Body of pancreas (tissue), 4 donors: ENCODE measurements around the gene GSE1.

Experiments
- POLR2A ChIP-seq, 3 donors: fragments of 450-650 bp; IDR thresholded peaks; one replicate each; pipeline ENCODE4 v1.6.1; 2016; ENCODE audit warnings: antibody characterized with exemption in 3 of 3, mild to moderate bottlenecking in 2 of 3
- TF ChIP-seq, protein P1 (sequence below), 7 experiments: fragments of 450-650 bp in 4 of 7; fragments of 200-600 bp in 3 of 7; sonication (generic) in 3 of 7; IDR thresholded peaks; one replicate each; pipeline ENCODE4 v1.5.1; 2016 to 2019; ENCODE audit warnings: antibody characterized with exemption in 7 of 7

- TF ChIP-seq, protein P1, sequence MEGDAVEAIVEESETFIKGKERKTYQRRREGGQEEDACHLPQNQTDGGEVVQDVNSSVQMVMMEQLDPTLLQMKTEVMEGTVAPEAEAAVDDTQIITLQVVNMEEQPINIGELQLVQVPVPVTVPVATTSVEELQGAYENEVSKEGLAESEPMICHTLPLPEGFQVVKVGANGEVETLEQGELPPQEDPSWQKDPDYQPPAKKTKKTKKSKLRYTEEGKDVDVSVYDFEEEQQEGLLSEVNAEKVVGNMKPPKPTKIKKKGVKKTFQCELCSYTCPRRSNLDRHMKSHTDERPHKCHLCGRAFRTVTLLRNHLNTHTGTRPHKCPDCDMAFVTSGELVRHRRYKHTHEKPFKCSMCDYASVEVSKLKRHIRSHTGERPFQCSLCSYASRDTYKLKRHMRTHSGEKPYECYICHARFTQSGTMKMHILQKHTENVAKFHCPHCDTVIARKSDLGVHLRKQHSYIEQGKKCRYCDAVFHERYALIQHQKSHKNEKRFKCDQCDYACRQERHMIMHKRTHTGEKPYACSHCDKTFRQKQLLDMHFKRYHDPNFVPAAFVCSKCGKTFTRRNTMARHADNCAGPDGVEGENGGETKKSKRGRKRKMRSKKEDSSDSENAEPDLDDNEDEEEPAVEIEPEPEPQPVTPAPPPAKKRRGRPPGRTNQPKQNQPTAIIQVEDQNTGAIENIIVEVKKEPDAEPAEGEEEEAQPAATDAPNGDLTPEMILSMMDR (IDR thresholded peaks at IDR 0.05), result no peak
- TF ChIP-seq POLR2A (IDR thresholded peaks at IDR 0.05), result no peak
These were observed 67.3 kb downstream of the GSE1 start for GRCh38 chr16:85680352-85680944.
